HepG2 (cell line): ENCODE data around the gene SMYD4. TPM values are rescaled to one million over a fixed set of nuclear protein-coding genes. Genes with fewer than 3 reads are reported as not detected.

Experiments used
- ATAC-seq: fragments of 200-7000 bp; cut with Tn5 transposase; 3 replicates; pipeline ENCODE4 v1.9.1; 2020; ENCODE audit warnings: mild to moderate bottlenecking, moderate library complexity
- BruUV-seq: library from RNA; stranded (reverse); fragments of 400-500 nt; replicated peaks from 2 replicates; lab custom pipeline; 2021; lab: Mats Ljungman, UMichigan
- CTCF ChIA-PET: fragments of 300-600 bp; formaldehyde crosslinking; extraction: SDS; loops from one replicate; lab custom pipeline; 2021; ENCODE audit warnings: low total read pairs, inconsistent platforms, low intra/inter-chr PET ratio; lab: Yijun Ruan, JAX
- POLR2A ChIA-PET: fragments of 350-600 bp; sonication (Branson Sonifier 250); formaldehyde crosslinking; loops from one replicate; lab custom pipeline; 2020; ENCODE audit warnings: antibody characterized with exemption, inconsistent platforms; lab: Yijun Ruan, JAX
- DNase-seq: peaks from one replicate; pipeline ENCODE4 v3.0.0-alpha.2; 2015; ENCODE audit warnings: low spot score
- FAIRE-seq: peaks from 3 replicates; lab custom pipeline; 2011; peaks lifted over from hg19 to GRCh38; lab: Jason Lieb, UNC
- H2AFZ ChIP-seq: one replicate; pipeline ENCODE4 v1.6.1; 2011; ENCODE audit warnings: low read length, inconsistent platforms
- H3K27ac ChIP-seq: fragments of 300-600 bp; 3 replicates; pipeline ENCODE4 v1.8.0; 2011; ENCODE audit warnings: mixed run types, mild to moderate bottlenecking, mixed read lengths, low read length, inconsistent platforms; ENCODE audit not compliant: insufficient read depth; ENCODE audit errors: extremely low read length
- H3K27me3 ChIP-seq, 2 experiments: fragments of 200-600 bp in 1 of 2; 2 replicates in 1 of 2; 3 replicates in 1 of 2; pipeline versions ENCODE4 v1.6.0 to v1.8.0; 2011; ENCODE audit warnings: low read length in 2 of 2, mild to moderate bottlenecking in 2 of 2, moderate library complexity in 2 of 2, inconsistent platforms in 1 of 2; ENCODE audit not compliant: insufficient read depth in 2 of 2, control insufficient read depth in 1 of 2
- H3K36me3 ChIP-seq, 2 experiments: fragments of 200-600 bp in 1 of 2; replicated peaks in 1 of 2; 2 replicates in 1 of 2; 3 replicates in 1 of 2; pipeline versions ENCODE4 v1.5.1 to v1.8.0; 2011; ENCODE audit warnings: low read length in 2 of 2, inconsistent platforms in 1 of 2; ENCODE audit not compliant: insufficient read depth in 2 of 2, control insufficient read depth in 1 of 2
- H3K4me1 ChIP-seq: 2 replicates; pipeline ENCODE4 v1.5.1; 2012; ENCODE audit warnings: low read length, inconsistent platforms; ENCODE audit not compliant: insufficient read depth
- H3K4me2 ChIP-seq: 2 replicates; pipeline ENCODE4 v1.6.0; 2011; ENCODE audit warnings: low read depth, low read length, inconsistent platforms
- H3K4me3 ChIP-seq, 3 experiments: fragments of 200-600 bp in 1 of 3; sonication (generic), shearing (Covaris generic) in 1 of 3; replicated peaks in 1 of 3; 2 replicates each; pipeline ENCODE4 v1.5.1; 2011 to 2016; ENCODE audit warnings: low read length in 3 of 3, inconsistent platforms in 2 of 3, low read depth in 2 of 3, mild to moderate bottlenecking in 2 of 3, control low read depth in 1 of 3, mixed read lengths in 1 of 3; ENCODE audit not compliant: insufficient read depth in 1 of 3
- H3K79me2 ChIP-seq: one replicate; pipeline ENCODE4 v1.6.1; 2011; ENCODE audit warnings: low read length, inconsistent platforms; ENCODE audit not compliant: insufficient read depth
- H3K9ac ChIP-seq: 2 replicates; pipeline ENCODE4 v1.6.0; 2011; ENCODE audit warnings: mild to moderate bottlenecking, low read depth, low read length, inconsistent platforms; ENCODE audit not compliant: insufficient read depth
- H3K9me3 ChIP-seq: 2 replicates; pipeline ENCODE4 v1.5.1; 2012; ENCODE audit warnings: mild to moderate bottlenecking, low read length
- H4K20me1 ChIP-seq: 2 replicates; pipeline ENCODE4 v1.6.0; 2011; ENCODE audit warnings: inconsistent platforms, mild to moderate bottlenecking, low read length, moderate library complexity; ENCODE audit not compliant: insufficient read depth
- DMAP1 ChIP-seq: IDR thresholded peaks from 2 replicates; pipeline ENCODE4 v1.6.1; 2016
- HMGA1 ChIP-seq: sonication (generic); formaldehyde crosslinking; conservative IDR thresholded peaks from 2 replicates; pipeline ENCODE4 v1.4.0; 2020; ENCODE audit warnings: missing genetic modification reagents
- HNRNPL ChIP-seq: fragments of 200-400 bp; formaldehyde crosslinking; IDR thresholded peaks from 2 replicates; pipeline ENCODE4 v1.6.1; 2017; ENCODE audit warnings: mild to moderate bottlenecking, low read depth, low read length
- KLF9 ChIP-seq: IDR thresholded peaks from 2 replicates; pipeline ENCODE4 v1.6.1; 2016; ENCODE audit warnings: low read depth
- NAIF1 ChIP-seq: sonication (generic); formaldehyde crosslinking; IDR thresholded peaks from 2 replicates; pipeline ENCODE4 v1.5.0; 2020; ENCODE audit warnings: mild to moderate bottlenecking, missing genetic modification reagents, borderline replicate concordance
- SRF ChIP-seq: IDR thresholded peaks from 2 replicates; pipeline ENCODE4 v1.6.1; 2011; ENCODE audit warnings: mild to moderate bottlenecking, low read depth, low read length, moderate library complexity
- ZNF382 ChIP-seq: sonication (generic); formaldehyde crosslinking; IDR thresholded peaks from 2 replicates; pipeline ENCODE4 v1.5.0; 2020; ENCODE audit warnings: missing genetic modification reagents, mild to moderate bottlenecking, borderline replicate concordance
- ZNF672 ChIP-seq: sonication (generic); formaldehyde crosslinking; IDR thresholded peaks from 2 replicates; pipeline ENCODE4 v1.8.1; 2022; ENCODE audit warnings: missing genetic modification reagents
- ZNF747 ChIP-seq: sonication (generic); formaldehyde crosslinking; IDR thresholded peaks from 2 replicates; pipeline ENCODE4 v1.8.1; 2023; ENCODE audit warnings: missing genetic modification reagents, mild to moderate bottlenecking, borderline replicate concordance
- ZNF775 ChIP-seq: sonication (generic); formaldehyde crosslinking; IDR thresholded peaks from 2 replicates; pipeline ENCODE4 v1.4.0; 2020; ENCODE audit warnings: missing genetic modification reagents, mild to moderate bottlenecking, moderate library complexity, borderline replicate concordance
- WGBS: methylation state at CpG from one replicate; pipeline ENCODE4 v1.1.6; 2017; ENCODE audit warnings: low lambda C conversion rate; 5-methylcytosine and 5-hydroxymethylcytosine counted together
- in situ Hi-C: cut with HindIII; loops from 2 replicates; pipeline ENCODE4 v1.10.0; 2017; ENCODE audit warnings: low pct_unique_long_range_greater_than_20kb; ENCODE audit not compliant: extremely low pct_ligation_motif_present
- intact Hi-C: fragments of 100-400 bp; cut with micrococcal nuclease; formaldehyde crosslinking; loops from one replicate; pipeline ENCODE4 v1.10.0; 2022; ENCODE audit not compliant: unreplicated experiment
- polyA plus RNA-seq, 8 experiments: library from polyadenylated mRNA; depleted of rRNA in 3 of 8; stranded (reverse) in 7 of 8; unstranded in 1 of 8; fragments of >200 nt; fragmentation: Illumina TruSeq in 4 of 8; extraction: Trizol in 4 of 8; gene quantifications; 2 replicates each; pipeline versions ENCODE4 v1.2.1 to v1.2.3, GENCODE V29; 2011 to 2016; ENCODE audit warnings: low read depth in 4 of 8, missing spikeins in 1 of 8, mixed read lengths in 1 of 8; ENCODE audit not compliant: insufficient read depth in 1 of 8
- total RNA-seq, 5 experiments: library from RNA; depleted of rRNA; stranded (reverse); fragments of >200 nt; fragmentation: Illumina TruSeq; extraction: Trizol; gene quantifications; 2 replicates each; pipeline ENCODE4 v1.2.3, GENCODE V29; 2016; ENCODE audit warnings: low read depth in 1 of 5
- TF ChIP-seq, protein P1 (sequence below): IDR thresholded peaks from 2 replicates; pipeline ENCODE4 v1.6.1; 2016; ENCODE audit warnings: mild to moderate bottlenecking, missing biosample characterization, missing genetic modification reagents
- TF ChIP-seq, protein P2 (sequence below): sonication (generic); formaldehyde crosslinking; IDR thresholded peaks from 2 replicates; pipeline ENCODE4 v1.4.0; 2020; ENCODE audit warnings: low read depth, mild to moderate bottlenecking, missing genetic modification reagents
- TF ChIP-seq, protein P3 (sequence below): sonication (generic); formaldehyde crosslinking; conservative IDR thresholded peaks from 2 replicates; pipeline ENCODE4 v1.4.0; 2020; ENCODE audit warnings: missing genetic modification reagents
- TF ChIP-seq, protein P4 (sequence below): sonication (generic); formaldehyde crosslinking; IDR thresholded peaks from 2 replicates; pipeline ENCODE4 v1.5.1; 2020; ENCODE audit warnings: mild to moderate bottlenecking, missing genetic modification reagents, moderate library complexity
- TF ChIP-seq, protein P5 (sequence below): sonication (generic); formaldehyde crosslinking; IDR thresholded peaks from 2 replicates; pipeline ENCODE4 v1.5.0; 2020; ENCODE audit warnings: missing genetic modification reagents
- TF ChIP-seq, protein P6 (sequence below): sonication (generic); formaldehyde crosslinking; IDR thresholded peaks from 2 replicates; pipeline ENCODE4 v1.9.0; 2022; ENCODE audit warnings: low read depth, missing genetic modification reagents

Gene SMYD4
- total and polyA plus RNA-seq, 2 of the 13 experiments (the other 11 are each of a cell fraction or from before 2014, with no cell fraction given) = 7.4 to 11.3 TPM

DNA sequence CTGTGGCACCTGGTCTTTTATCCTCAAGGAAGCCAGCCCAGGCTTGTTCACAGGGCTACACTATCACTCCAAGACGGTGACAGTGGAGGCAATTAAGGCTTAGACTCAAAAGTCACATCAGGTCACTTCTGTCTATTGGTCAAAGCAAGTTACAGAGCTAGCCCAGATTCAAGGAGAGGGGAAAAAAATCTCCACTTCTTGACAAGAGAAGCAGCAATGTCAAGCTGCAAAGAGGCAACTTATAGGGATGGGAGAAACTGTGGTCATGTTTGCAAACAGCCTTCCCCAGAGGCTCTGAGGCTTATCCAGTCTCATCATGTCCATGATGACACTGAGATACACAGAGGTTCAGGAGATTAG is 36.3 kb downstream of the SMYD4 start:
- no peak overlapping the region for H2AFZ ChIP-seq
- no peak overlapping the region for H3K27ac ChIP-seq
- CTCF ChIA-PET = no interaction called here
- POLR2A ChIA-PET = no interaction called here
- in situ Hi-C loops = no loop called here
- no peak overlapping the region for H3K4me3 ChIP-seq
- no TSS peak for BruUV-seq
- TF ChIP-seq, protein P1, sequence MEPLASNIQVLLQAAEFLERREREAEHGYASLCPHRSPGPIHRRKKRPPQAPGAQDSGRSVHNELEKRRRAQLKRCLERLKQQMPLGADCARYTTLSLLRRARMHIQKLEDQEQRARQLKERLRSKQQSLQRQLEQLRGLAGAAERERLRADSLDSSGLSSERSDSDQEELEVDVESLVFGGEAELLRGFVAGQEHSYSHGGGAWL (CRISPR knock-in tag) = no peak
- TF ChIP-seq ZNF747 (CRISPR knock-in tag) (no peak), DMAP1 (CRISPR knock-in tag) (no peak), ZNF382 (CRISPR knock-in tag) (no peak), ZNF672 (CRISPR knock-in tag) (no peak), SRF (no peak), HNRNPL (no peak), ZNF775 (CRISPR knock-in tag) (no peak), NAIF1 (CRISPR knock-in tag) (no peak), HMGA1 (CRISPR knock-in tag) (no peak), KLF9 (CRISPR knock-in tag) (no peak)
- TF ChIP-seq, protein P2, sequence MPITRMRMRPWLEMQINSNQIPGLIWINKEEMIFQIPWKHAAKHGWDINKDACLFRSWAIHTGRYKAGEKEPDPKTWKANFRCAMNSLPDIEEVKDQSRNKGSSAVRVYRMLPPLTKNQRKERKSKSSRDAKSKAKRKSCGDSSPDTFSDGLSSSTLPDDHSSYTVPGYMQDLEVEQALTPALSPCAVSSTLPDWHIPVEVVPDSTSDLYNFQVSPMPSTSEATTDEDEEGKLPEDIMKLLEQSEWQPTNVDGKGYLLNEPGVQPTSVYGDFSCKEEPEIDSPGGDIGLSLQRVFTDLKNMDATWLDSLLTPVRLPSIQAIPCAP (CRISPR knock-in tag) = no peak
- TF ChIP-seq, protein P3, sequence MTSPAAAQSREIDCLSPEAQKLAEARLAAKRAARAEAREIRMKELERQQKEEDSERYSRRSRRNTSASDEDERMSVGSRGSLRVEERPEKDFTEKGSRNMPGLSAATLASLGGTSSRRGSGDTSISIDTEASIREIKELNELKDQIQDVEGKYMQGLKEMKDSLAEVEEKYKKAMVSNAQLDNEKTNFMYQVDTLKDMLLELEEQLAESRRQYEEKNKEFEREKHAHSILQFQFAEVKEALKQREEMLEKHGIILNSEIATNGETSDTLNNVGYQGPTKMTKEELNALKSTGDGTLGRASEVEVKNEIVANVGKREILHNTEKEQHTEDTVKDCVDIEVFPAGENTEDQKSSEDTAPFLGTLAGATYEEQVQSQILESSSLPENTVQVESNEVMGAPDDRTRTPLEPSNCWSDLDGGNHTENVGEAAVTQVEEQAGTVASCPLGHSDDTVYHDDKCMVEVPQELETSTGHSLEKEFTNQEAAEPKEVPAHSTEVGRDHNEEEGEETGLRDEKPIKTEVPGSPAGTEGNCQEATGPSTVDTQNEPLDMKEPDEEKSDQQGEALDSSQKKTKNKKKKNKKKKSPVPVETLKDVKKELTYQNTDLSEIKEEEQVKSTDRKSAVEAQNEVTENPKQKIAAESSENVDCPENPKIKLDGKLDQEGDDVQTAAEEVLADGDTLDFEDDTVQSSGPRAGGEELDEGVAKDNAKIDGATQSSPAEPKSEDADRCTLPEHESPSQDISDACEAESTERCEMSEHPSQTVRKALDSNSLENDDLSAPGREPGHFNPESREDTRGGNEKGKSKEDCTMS = no peak
- TF ChIP-seq, protein P4, sequence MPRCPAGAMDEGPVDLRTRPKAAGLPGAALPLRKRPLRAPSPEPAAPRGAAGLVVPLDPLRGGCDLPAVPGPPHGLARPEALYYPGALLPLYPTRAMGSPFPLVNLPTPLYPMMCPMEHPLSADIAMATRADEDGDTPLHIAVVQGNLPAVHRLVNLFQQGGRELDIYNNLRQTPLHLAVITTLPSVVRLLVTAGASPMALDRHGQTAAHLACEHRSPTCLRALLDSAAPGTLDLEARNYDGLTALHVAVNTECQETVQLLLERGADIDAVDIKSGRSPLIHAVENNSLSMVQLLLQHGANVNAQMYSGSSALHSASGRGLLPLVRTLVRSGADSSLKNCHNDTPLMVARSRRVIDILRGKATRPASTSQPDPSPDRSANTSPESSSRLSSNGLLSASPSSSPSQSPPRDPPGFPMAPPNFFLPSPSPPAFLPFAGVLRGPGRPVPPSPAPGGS = no peak
- TF ChIP-seq, protein P5, sequence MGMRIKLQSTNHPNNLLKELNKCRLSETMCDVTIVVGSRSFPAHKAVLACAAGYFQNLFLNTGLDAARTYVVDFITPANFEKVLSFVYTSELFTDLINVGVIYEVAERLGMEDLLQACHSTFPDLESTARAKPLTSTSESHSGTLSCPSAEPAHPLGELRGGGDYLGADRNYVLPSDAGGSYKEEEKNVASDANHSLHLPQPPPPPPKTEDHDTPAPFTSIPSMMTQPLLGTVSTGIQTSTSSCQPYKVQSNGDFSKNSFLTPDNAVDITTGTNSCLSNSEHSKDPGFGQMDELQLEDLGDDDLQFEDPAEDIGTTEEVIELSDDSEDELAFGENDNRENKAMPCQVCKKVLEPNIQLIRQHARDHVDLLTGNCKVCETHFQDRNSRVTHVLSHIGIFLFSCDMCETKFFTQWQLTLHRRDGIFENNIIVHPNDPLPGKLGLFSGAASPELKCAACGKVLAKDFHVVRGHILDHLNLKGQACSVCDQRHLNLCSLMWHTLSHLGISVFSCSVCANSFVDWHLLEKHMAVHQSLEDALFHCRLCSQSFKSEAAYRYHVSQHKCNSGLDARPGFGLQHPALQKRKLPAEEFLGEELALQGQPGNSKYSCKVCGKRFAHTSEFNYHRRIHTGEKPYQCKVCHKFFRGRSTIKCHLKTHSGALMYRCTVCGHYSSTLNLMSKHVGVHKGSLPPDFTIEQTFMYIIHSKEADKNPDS (CRISPR knock-in tag) = no peak
- TF ChIP-seq, protein P6, sequence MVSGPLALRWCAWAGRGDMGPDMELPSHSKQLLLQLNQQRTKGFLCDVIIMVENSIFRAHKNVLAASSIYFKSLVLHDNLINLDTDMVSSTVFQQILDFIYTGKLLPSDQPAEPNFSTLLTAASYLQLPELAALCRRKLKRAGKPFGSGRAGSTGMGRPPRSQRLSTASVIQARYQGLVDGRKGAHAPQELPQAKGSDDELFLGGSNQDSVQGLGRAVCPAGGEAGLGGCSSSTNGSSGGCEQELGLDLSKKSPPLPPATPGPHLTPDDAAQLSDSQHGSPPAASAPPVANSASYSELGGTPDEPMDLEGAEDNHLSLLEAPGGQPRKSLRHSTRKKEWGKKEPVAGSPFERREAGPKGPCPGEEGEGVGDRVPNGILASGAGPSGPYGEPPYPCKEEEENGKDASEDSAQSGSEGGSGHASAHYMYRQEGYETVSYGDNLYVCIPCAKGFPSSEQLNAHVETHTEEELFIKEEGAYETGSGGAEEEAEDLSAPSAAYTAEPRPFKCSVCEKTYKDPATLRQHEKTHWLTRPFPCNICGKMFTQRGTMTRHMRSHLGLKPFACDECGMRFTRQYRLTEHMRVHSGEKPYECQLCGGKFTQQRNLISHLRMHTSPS (CRISPR knock-in tag) = no peak
- TF ChIP-seq, all 625 proteins: peak for 0
- Histone ChIP-seq H3K27me3 (no peaks in the 10 kb centered on the region), H3K79me2 (peaks cover 8% of the 10 kb centered on the region), H4K20me1 (no peaks in the 10 kb centered on the region), H3K4me1 (peaks cover 9% of the 10 kb centered on the region), H3K9ac (no peak overlapping the region), H3K4me2 (no peak overlapping the region), H3K36me3 (peaks cover 3 to 11% of the 10 kb centered on the region in 2 experiments; a peak in 4 of 5 replicates), H3K9me3 (no peaks in the 10 kb centered on the region)
- WGBS = 94% methylated on average over 1 of the region's 1 CpG
- DNase-seq (no peak), FAIRE-seq (no peak), ATAC-seq (no peak)
- intact Hi-C loops = loop anchor here (5.0 kb wide), 1 partner anchor 74 kb away; no protein-coding TSS in a partner anchor
